ELR (cell line): Measurements from ENCODE around the gene GRK6.

Experiments used
- DNase-seq: peaks from one replicate; pipeline ENCODE4 v3.0.0-alpha.2; 2015; ENCODE audit warnings: low read depth

The GRK6 gene

GRCh38 chr5:177487144-177487543 is 60.7 kb downstream of the GRK6 start:
- no peak for DNase-seq

GRCh38 chr5:177487975-177488374 is 61.5 kb downstream of the GRK6 start:
- no peak for DNase-seq

- no peak for DNase-seq
These were observed 62.7 kb downstream of the GRK6 start for GRCh38 chr5:177489119-177489716.

- no peak for DNase-seq
These were observed 64.0 kb downstream of the GRK6 start for GRCh38 chr5:177490311-177490991.

GRCh38 chr5:177490992-177491391 is 64.5 kb downstream of the GRK6 start:
- DNase-seq: no peak

GRCh38 chr5:177491429-177491945 is 65.0 kb downstream of the GRK6 start:
- DNase-seq: peak; percentile 61

- DNase-seq: no peak
These were observed 65.7 kb downstream of the GRK6 start for GRCh38 chr5:177491983-177492746.
